Stimulated activated CD8-positive, alpha-beta memory T cell treated with anti-CD3 and anti-CD28 coated beads, Interleukin-12 subunit alpha, Interleukin-12 subunit beta, amount 100 ng/mL, for 4 hours (primary cell): ENCODE measurements around the gene PHLPP1.

Experiments used
- DNase-seq: peaks from one replicate; pipeline ENCODE4 v3.0.0-alpha.2; 2020; ENCODE audit warnings: low read depth

PHLPP1 gene

GRCh38 chr18:63005306-63005705 is 290.0 kb downstream of the PHLPP1 start:
- DNase-seq = no peak

GRCh38 chr18:63007231-63007630 is 291.9 kb downstream of the PHLPP1 start:
- DNase-seq = no peak

GRCh38 chr18:63016270-63016669 is 300.9 kb downstream of the PHLPP1 start:
- DNase-seq = no peak

GRCh38 chr18:63017076-63017475 is 301.7 kb downstream of the PHLPP1 start:
- DNase-seq = no peak

GRCh38 chr18:63017977-63018376 is 302.6 kb downstream of the PHLPP1 start:
- no peak for DNase-seq

GRCh38 chr18:63022429-63023022 is 307.2 kb downstream of the PHLPP1 start:
- no peak for DNase-seq

GRCh38 chr18:63025251-63026090 is 310.1 kb downstream of the PHLPP1 start:
- DNase-seq = no peak

GRCh38 chr18:63028380-63028779 is 313.0 kb downstream of the PHLPP1 start:
- DNase-seq = no peak
